SK-N-SH (cell line): ENCODE data around the gene PDGFRB. TPM values are rescaled to one million over a fixed set of nuclear protein-coding genes. Genes with fewer than 3 reads are reported as not detected.

Experiments
- CTCF ChIA-PET: fragments of 300-600, 350-600 bp; formaldehyde crosslinking; extraction: SDS; loops from one replicate; lab custom pipeline; 2021; lab: Yijun Ruan, JAX
- POLR2A ChIA-PET: fragments of 350-600 bp; sonication (Branson Sonifier 250); formaldehyde crosslinking; extraction: SDS; loops from one replicate; lab custom pipeline; 2020; ENCODE audit warnings: antibody characterized with exemption, inconsistent platforms; lab: Yijun Ruan, JAX
- DNase-seq: peaks from one replicate; pipeline ENCODE4 v3.0.0; 2012
- H2AFZ ChIP-seq: fragments of 200-600 bp; sonication (generic); 2 replicates; pipeline ENCODE4 v1.8.1; 2016; ENCODE audit warnings: antibody characterized with exemption, mild to moderate bottlenecking, low read depth
- H3F3A ChIP-seq: fragments of 200-600 bp; sonication (generic); replicated peaks from 2 replicates; pipeline ENCODE3; 2016; ENCODE audit warnings: antibody characterized with exemption, mild to moderate bottlenecking; ENCODE audit not compliant: insufficient read depth
- H3K27ac ChIP-seq, 2 experiments: fragments of 200-500 bp in 1 of 2; fragments of 200-600 bp in 1 of 2; sonication (Bioruptor generic) in 1 of 2; sonication (generic), shearing (Covaris generic) in 1 of 2; 2 replicates each; pipeline versions ENCODE4 v1.5.1 to v1.6.1; 2014 to 2016; ENCODE audit warnings: low read depth in 2 of 2, inconsistent platforms in 1 of 2, low read length in 1 of 2, mild to moderate bottlenecking in 1 of 2, mixed read lengths in 1 of 2
- H3K27me3 ChIP-seq: fragments of 200-600 bp; sonication (generic), shearing (Covaris generic); 2 replicates; pipeline ENCODE4 v1.6.1; 2016; ENCODE audit warnings: mixed run types; ENCODE audit not compliant: insufficient read depth
- H3K36me3 ChIP-seq, 2 experiments: fragments of 200-500 bp in 1 of 2; fragments of 200-600 bp in 1 of 2; sonication (Bioruptor generic) in 1 of 2; sonication (generic) in 1 of 2; replicated peaks in 1 of 2; 2 replicates each; pipeline versions ENCODE3 to v1.5.1; 2014 to 2016; ENCODE audit warnings: low read length in 1 of 2, mild to moderate bottlenecking in 1 of 2; ENCODE audit not compliant: insufficient read depth in 2 of 2, control insufficient read depth in 1 of 2
- H3K4me1 ChIP-seq, 2 experiments: fragments of 200-500 bp in 1 of 2; fragments of 200-600 bp in 1 of 2; sonication (Bioruptor generic) in 1 of 2; sonication (generic), shearing (Covaris generic) in 1 of 2; 2 replicates each; pipeline versions ENCODE4 v1.5.1 to v1.6.1; 2014 to 2016; ENCODE audit warnings: low read depth in 1 of 2, low read length in 1 of 2, mixed run types in 1 of 2; ENCODE audit not compliant: insufficient read depth in 2 of 2, control insufficient read depth in 1 of 2
- H3K4me2 ChIP-seq: fragments of 200-600 bp; sonication (generic), shearing (Covaris generic); 2 replicates; pipeline ENCODE4 v1.6.1; 2017; ENCODE audit warnings: mixed run types
- H3K4me3 ChIP-seq, 2 experiments: fragments of 200-500 bp in 1 of 2; fragments of 200-600 bp in 1 of 2; sonication (Bioruptor generic) in 1 of 2; sonication (generic), shearing (Covaris generic) in 1 of 2; 2 replicates each; pipeline versions ENCODE4 v1.5.1 to v1.8.1; 2014 to 2016; ENCODE audit warnings: low read depth in 2 of 2, inconsistent platforms in 1 of 2, low read length in 1 of 2, mild to moderate bottlenecking in 1 of 2, mixed read lengths in 1 of 2, moderate library complexity in 1 of 2
- H3K79me2 ChIP-seq: fragments of 200-600 bp; sonication (generic); 2 replicates; pipeline ENCODE4 v1.8.1; 2017; ENCODE audit warnings: mild to moderate bottlenecking; ENCODE audit not compliant: insufficient read depth
- H3K9ac ChIP-seq: fragments of 200-600 bp; sonication (generic); 2 replicates; pipeline ENCODE4 v1.6.1; 2017; ENCODE audit warnings: mixed run types
- H3K9me2 ChIP-seq: fragments of 200-600 bp; sonication (generic); 2 replicates; pipeline ENCODE4 v1.6.1; 2017; ENCODE audit warnings: mixed run types
- H3K9me3 ChIP-seq: fragments of 200-600 bp; sonication (generic); 2 replicates; pipeline ENCODE4 v1.6.1; 2017; ENCODE audit warnings: mixed run types, mild to moderate bottlenecking, moderate library complexity
- H4K20me1 ChIP-seq: fragments of 200-600 bp; sonication (generic); 2 replicates; pipeline ENCODE4 v1.6.1; 2017; ENCODE audit warnings: mild to moderate bottlenecking, mixed run types; ENCODE audit not compliant: insufficient read depth
- CHD2 ChIP-seq: fragments of 150-350 bp; IDR thresholded peaks from 2 replicates; pipeline ENCODE4 v1.6.1; 2018; ENCODE audit warnings: low read length; ENCODE audit not compliant: partially characterized antibody
- ELF1 ChIP-seq: IDR thresholded peaks from 2 replicates; pipeline ENCODE4 v1.4.0; 2012
- EP300 ChIP-seq, 2 experiments: IDR thresholded peaks; 2 replicates each; pipeline versions ENCODE4 v1.4.0 to v1.6.1; 2012; ENCODE audit warnings: borderline replicate concordance in 1 of 2, low read depth in 1 of 2, low read length in 1 of 2
- EZH2phosphoT487 ChIP-seq: fragments of 200-600 bp; sonication (generic); IDR thresholded peaks from 2 replicates; pipeline ENCODE4 v1.6.1; 2017; ENCODE audit warnings: low read depth, mixed run types, mild to moderate bottlenecking, antibody characterized with exemption, moderate library complexity, borderline replicate concordance
- FOXM1 ChIP-seq: IDR thresholded peaks from 2 replicates; pipeline ENCODE4 v1.4.0; 2012; ENCODE audit warnings: low read depth, mild to moderate bottlenecking
- GABPA ChIP-seq: IDR thresholded peaks from 2 replicates; pipeline ENCODE4 v1.4.0; 2012; ENCODE audit warnings: low read depth, mild to moderate bottlenecking
- IRF3 ChIP-seq: fragments of 150-350 bp; IDR thresholded peaks from 2 replicates; pipeline ENCODE4 v1.6.1; 2016; ENCODE audit warnings: mild to moderate bottlenecking, low read depth, low read length
- JUND ChIP-seq: IDR thresholded peaks from 2 replicates; pipeline ENCODE4 v1.4.0; 2012
- MEF2A ChIP-seq: IDR thresholded peaks from 2 replicates; pipeline ENCODE4 v1.4.0; 2012; ENCODE audit warnings: low read depth, borderline replicate concordance
- NRF1 ChIP-seq: IDR thresholded peaks from 2 replicates; pipeline ENCODE4 v1.6.1; 2012; ENCODE audit warnings: low read depth, mild to moderate bottlenecking, low read length
- PBX3 ChIP-seq: IDR thresholded peaks from 2 replicates; pipeline ENCODE4; 2012
- POLR2AphosphoS5 ChIP-seq: IDR thresholded peaks from 2 replicates; pipeline ENCODE4 v1.6.1; 2012; ENCODE audit warnings: low read depth, low read length
- RAD21 ChIP-seq: IDR thresholded peaks from 2 replicates; pipeline ENCODE4 v1.6.1; 2012; ENCODE audit warnings: mild to moderate bottlenecking, low read length
- RCOR1 ChIP-seq: fragments of 150-350 bp; IDR thresholded peaks from 2 replicates; pipeline ENCODE4 v1.6.1; 2017; ENCODE audit warnings: antibody characterized with exemption, low read length
- REST ChIP-seq: IDR thresholded peaks from 2 replicates; pipeline ENCODE4 v1.6.1; 2012; ENCODE audit warnings: mild to moderate bottlenecking, low read depth, low read length, moderate library complexity
- RFX5 ChIP-seq: IDR thresholded peaks from 2 replicates; pipeline ENCODE4 v1.6.1; 2012; ENCODE audit warnings: mild to moderate bottlenecking, improper control_type of control experiment, low read length
- RXRA ChIP-seq: IDR thresholded peaks from 2 replicates; pipeline ENCODE4 v1.4.0; 2012; ENCODE audit warnings: low read depth, mild to moderate bottlenecking, borderline replicate concordance
- SMC3 ChIP-seq: IDR thresholded peaks from 2 replicates; pipeline ENCODE4 v1.6.1; 2012; ENCODE audit warnings: low read depth, low read length, improper control_type of control experiment
- TEAD4 ChIP-seq: IDR thresholded peaks from 2 replicates; pipeline ENCODE4 v1.4.0; 2012; ENCODE audit warnings: mild to moderate bottlenecking, borderline replicate concordance; ENCODE audit not compliant: insufficient read depth
- USF2 ChIP-seq: fragments of 150-350 bp; IDR thresholded peaks from 2 replicates; pipeline ENCODE4 v1.6.1; 2017; ENCODE audit warnings: antibody characterized with exemption, low read length, low read depth, borderline replicate concordance
- WGBS: methylation state at CpG from one replicate; pipeline ENCODE4 v1.1.6; 2017; ENCODE audit warnings: low lambda C conversion rate; 5-methylcytosine and 5-hydroxymethylcytosine counted together
- polyA plus RNA-seq, 3 experiments: library from polyadenylated mRNA; depleted of rRNA; stranded (reverse); fragments of >200 nt; gene quantifications; 2 replicates each; pipeline ENCODE4 v1.2.3, GENCODE V29; 2012

PDGFRB gene
- polyA plus RNA-seq, 1 of the 3 experiments (the other 2 are of a cell fraction), result 32.1 TPM

- WGBS, result 0% methylated on average over 1 of the region's 2 CpGs
- POLR2A ChIA-PET, result interaction anchor here (0.6 kb wide), 1 partner anchor 33 kb away, joined by 5 read pairs; no protein-coding TSS in a partner anchor
- no peaks in the 10 kb centered on the region for H3K36me3 ChIP-seq
- H3K27me3 ChIP-seq, result peaks cover 39% of the 10 kb centered on the region
- H3K9me3 ChIP-seq, result no peaks in the 10 kb centered on the region
- H2AFZ ChIP-seq, result no peak overlapping the region
- H3K27ac ChIP-seq, result no peak overlapping the region
- no peaks in the 10 kb centered on the region for H3K9me2 ChIP-seq
- no peaks in the 10 kb centered on the region for H4K20me1 ChIP-seq
- no peaks in the 10 kb centered on the region for H3F3A ChIP-seq
- H3K4me1 ChIP-seq, result peaks cover 0 to 4% of the 10 kb centered on the region in 2 experiments; a peak in 1 of 4 replicates
- TF ChIP-seq ELF1 (no peak), EZH2phosphoT487 (no peak), RFX5 (no peak), FOXM1 (no peak), MEF2A (no peak), RCOR1 (no peak), POLR2AphosphoS5 (no peak), JUND (no peak), RAD21 (no peak), USF2 (no peak), REST (no peak)
- TF ChIP-seq, all 33 proteins: peak for 0
- CTCF ChIA-PET, result interaction anchor here (0.6 to 2.0 kb wide), 5 partner anchors 9 to 101 kb away, joined by 3 to 7 read pairs (median 3); no protein-coding TSS in a partner anchor
- no peak overlapping the region for H3K4me2 ChIP-seq
- no peaks in the 10 kb centered on the region for H3K79me2 ChIP-seq
- no peak overlapping the region for H3K4me3 ChIP-seq
- no peak overlapping the region for H3K9ac ChIP-seq
- no peak for DNase-seq
Observed at GRCh38 chr5:150190987-150191386, 35.3 kb upstream of the PDGFRB start.

- H3K9me3 ChIP-seq, result no peaks in the 10 kb centered on the region
- H3F3A ChIP-seq, result no peaks in the 10 kb centered on the region
- peaks cover 39% of the 10 kb centered on the region for H3K27me3 ChIP-seq
- no peaks in the 10 kb centered on the region for H3K9me2 ChIP-seq
- H4K20me1 ChIP-seq, result no peaks in the 10 kb centered on the region
- H3K9ac ChIP-seq, result no peak overlapping the region
- H3K27ac ChIP-seq, result no peak overlapping the region
- peaks cover 0 to 4% of the 10 kb centered on the region in 2 experiments; a peak in 1 of 4 replicates for H3K4me1 ChIP-seq
- DNase-seq, result no peak
- ChIA-PET POLR2A (interaction anchor here (0.6 kb wide), 1 partner anchor 32 kb away, joined by 5 read pairs; no protein-coding TSS in a partner anchor), CTCF (interaction anchor here (0.6 to 2.0 kb wide), 8 partner anchors 9 to 146 kb away, joined by 3 to 7 read pairs (median 3); no protein-coding TSS in a partner anchor)
- no peak overlapping the region; a peak in 1 of 4 replicates for H3K4me3 ChIP-seq
- no peak overlapping the region for H3K4me2 ChIP-seq
- H2AFZ ChIP-seq, result no peak overlapping the region
- no peaks in the 10 kb centered on the region for H3K36me3 ChIP-seq
- H3K79me2 ChIP-seq, result no peaks in the 10 kb centered on the region
- no CpG with 5 or more reads among the region's 16 CpGs for WGBS
- TF ChIP-seq EP300 (IDR thresholded peaks at IDR 0.05; ENCODE audit: borderline replicate concordance in 1 of 2, low read depth in 1 of 2, low read length in 1 of 2) (no peak), IRF3 (no peak), SMC3 (no peak), PBX3 (no peak), USF2 (no peak), POLR2AphosphoS5 (no peak), ELF1 (no peak), TEAD4 (no peak), RXRA (no peak), GABPA (no peak), CHD2 (no peak), NRF1 (no peak)
Observed at GRCh38 chr5:150190503-150190979, 34.9 kb upstream of the PDGFRB start.
